A673 (cell line): ENCODE data around the gene RC3H2.

Experiments
- EZH2 ChIP-seq: fragments of 200-600 bp; sonication (generic); IDR thresholded peaks from 2 replicates; pipeline ENCODE4 v1.6.1; 2017; ENCODE audit warnings: borderline replicate concordance, low read depth, mild to moderate bottlenecking, mixed read lengths, antibody characterized with exemption, low read length; ENCODE audit not compliant: poor library complexity, severe bottlenecking
- TF ChIP-seq, protein P1 (sequence below): fragments of 300-800, 200-600 bp; sonication (generic); conservative IDR thresholded peaks from 2 replicates; pipeline ENCODE4 v1.5.1; 2017; ENCODE audit warnings: low read depth, mild to moderate bottlenecking, antibody characterized with exemption, low read length, moderate library complexity, mixed read lengths

DNA sequence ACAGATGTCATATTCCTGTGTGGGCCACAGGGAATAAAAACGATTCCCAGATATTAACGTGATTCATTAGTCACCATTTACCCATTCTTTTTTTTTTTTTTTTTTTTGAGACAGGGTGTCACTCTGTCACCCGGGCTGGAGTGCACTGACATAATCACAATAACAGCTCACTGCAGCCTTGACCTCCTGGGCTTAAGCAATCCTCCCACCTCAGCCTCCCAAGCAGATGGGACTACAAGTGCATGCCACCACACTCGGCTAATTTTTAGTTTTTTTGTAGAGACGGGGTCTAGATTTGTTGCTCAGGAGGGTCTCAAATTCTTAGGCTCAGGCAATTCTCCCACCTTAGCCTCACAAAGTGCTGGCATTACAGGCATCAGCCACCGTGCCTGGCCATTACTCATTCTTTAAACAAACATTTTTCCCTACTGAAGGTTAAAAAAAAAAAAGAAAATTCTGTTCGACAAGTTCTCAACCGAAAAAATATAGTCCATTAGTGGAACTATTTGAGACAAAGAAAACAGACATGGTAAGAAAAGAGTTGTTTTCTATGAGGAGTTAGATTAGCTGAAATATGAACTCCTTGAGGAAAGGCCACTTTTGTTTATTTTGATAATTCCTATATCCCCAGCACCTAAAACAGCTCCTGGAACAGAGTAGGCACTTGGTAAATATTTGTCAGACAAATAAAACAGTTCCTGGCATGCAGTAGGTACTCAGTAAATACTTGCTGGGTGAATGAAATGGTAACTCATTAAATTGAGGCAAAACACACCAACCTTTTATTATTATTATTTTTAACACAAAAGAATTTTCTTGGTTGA, 44.6 kb downstream of the RC3H2 start:
- TF ChIP-seq, protein P1, sequence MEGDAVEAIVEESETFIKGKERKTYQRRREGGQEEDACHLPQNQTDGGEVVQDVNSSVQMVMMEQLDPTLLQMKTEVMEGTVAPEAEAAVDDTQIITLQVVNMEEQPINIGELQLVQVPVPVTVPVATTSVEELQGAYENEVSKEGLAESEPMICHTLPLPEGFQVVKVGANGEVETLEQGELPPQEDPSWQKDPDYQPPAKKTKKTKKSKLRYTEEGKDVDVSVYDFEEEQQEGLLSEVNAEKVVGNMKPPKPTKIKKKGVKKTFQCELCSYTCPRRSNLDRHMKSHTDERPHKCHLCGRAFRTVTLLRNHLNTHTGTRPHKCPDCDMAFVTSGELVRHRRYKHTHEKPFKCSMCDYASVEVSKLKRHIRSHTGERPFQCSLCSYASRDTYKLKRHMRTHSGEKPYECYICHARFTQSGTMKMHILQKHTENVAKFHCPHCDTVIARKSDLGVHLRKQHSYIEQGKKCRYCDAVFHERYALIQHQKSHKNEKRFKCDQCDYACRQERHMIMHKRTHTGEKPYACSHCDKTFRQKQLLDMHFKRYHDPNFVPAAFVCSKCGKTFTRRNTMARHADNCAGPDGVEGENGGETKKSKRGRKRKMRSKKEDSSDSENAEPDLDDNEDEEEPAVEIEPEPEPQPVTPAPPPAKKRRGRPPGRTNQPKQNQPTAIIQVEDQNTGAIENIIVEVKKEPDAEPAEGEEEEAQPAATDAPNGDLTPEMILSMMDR = no peak
- TF ChIP-seq EZH2 = no peak
